Hepatocyte (in vitro differentiated cells): ENCODE measurements around the gene LRRC27.

ENCODE experiments used
- EZH2 ChIP-seq: fragments of 200-600 bp; sonication (generic); IDR thresholded peaks from 2 replicates; pipeline ENCODE4 v1.6.1; 2016; ENCODE audit warnings: antibody characterized with exemption, mild to moderate bottlenecking, borderline replicate concordance
- TF ChIP-seq, protein P1 (sequence below): fragments of 200-600 bp; sonication (generic); IDR thresholded peaks from 2 replicates; pipeline ENCODE4 v1.5.1; 2016; ENCODE audit warnings: antibody characterized with exemption, mild to moderate bottlenecking; ENCODE audit not compliant: poor library complexity

DNA sequence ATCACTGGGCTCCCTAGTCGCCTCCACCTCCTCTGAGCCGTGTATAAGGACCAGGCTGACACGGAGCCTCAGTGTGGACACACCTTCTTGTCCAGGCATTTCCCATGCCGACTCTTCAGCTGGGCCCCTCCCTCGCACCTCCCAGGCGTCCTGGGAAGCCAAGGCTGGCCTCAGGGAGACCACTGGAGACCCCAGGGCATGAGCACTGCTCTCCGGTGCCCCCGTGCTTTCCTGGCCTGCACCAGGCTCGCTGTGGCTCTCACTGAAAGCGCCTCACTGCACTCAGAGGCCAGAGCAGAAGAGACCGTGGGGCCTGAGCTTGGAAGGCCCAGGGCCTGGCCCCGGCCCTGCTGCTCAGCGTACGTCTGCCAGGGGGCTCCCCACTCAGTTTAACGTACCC is 31.4 kb downstream of the LRRC27 start:
- TF ChIP-seq, protein P1, sequence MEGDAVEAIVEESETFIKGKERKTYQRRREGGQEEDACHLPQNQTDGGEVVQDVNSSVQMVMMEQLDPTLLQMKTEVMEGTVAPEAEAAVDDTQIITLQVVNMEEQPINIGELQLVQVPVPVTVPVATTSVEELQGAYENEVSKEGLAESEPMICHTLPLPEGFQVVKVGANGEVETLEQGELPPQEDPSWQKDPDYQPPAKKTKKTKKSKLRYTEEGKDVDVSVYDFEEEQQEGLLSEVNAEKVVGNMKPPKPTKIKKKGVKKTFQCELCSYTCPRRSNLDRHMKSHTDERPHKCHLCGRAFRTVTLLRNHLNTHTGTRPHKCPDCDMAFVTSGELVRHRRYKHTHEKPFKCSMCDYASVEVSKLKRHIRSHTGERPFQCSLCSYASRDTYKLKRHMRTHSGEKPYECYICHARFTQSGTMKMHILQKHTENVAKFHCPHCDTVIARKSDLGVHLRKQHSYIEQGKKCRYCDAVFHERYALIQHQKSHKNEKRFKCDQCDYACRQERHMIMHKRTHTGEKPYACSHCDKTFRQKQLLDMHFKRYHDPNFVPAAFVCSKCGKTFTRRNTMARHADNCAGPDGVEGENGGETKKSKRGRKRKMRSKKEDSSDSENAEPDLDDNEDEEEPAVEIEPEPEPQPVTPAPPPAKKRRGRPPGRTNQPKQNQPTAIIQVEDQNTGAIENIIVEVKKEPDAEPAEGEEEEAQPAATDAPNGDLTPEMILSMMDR: no peak
- TF ChIP-seq EZH2: no peak
